Keratinocyte (primary cell): Measurements from ENCODE around the gene C21orf91. TPM values are rescaled to one million over a fixed set of nuclear protein-coding genes. Genes with fewer than 3 reads are reported as not detected.

Source experiments
- DNase-seq: peaks from one replicate; pipeline ENCODE4 v3.0.0-alpha.2; 2011; ENCODE audit warnings: low read depth, missing footprints, low spot score
- FAIRE-seq: peaks from 2 replicates; lab custom pipeline; 2011; peaks lifted over from hg19 to GRCh38; lab: Jason Lieb, UNC
- H2AFZ ChIP-seq: 2 replicates; pipeline ENCODE4 v1.6.0; 2012; ENCODE audit warnings: low read length, control low read depth, inconsistent platforms; ENCODE audit not compliant: control insufficient read depth
- H3K27ac ChIP-seq: 2 replicates; pipeline ENCODE4 v1.5.1; 2011; ENCODE audit warnings: low read length; ENCODE audit not compliant: control insufficient read depth, insufficient read depth
- H3K27me3 ChIP-seq: 3 replicates; pipeline ENCODE4 v1.6.0; 2011; ENCODE audit warnings: low read length; ENCODE audit not compliant: control insufficient read depth, insufficient read depth; ENCODE audit errors: extremely low read depth
- H3K36me3 ChIP-seq, 2 experiments: 2 replicates in 1 of 2; 3 replicates in 1 of 2; pipeline ENCODE4 v1.5.1; 2011; ENCODE audit warnings: low read length in 2 of 2, mild to moderate bottlenecking in 1 of 2; ENCODE audit not compliant: control insufficient read depth in 2 of 2, insufficient read depth in 2 of 2; ENCODE audit errors: extremely low read depth in 1 of 2
- H3K4me1 ChIP-seq: 3 replicates; pipeline ENCODE4 v1.5.1; 2011; ENCODE audit warnings: low read length; ENCODE audit not compliant: control insufficient read depth, insufficient read depth; ENCODE audit errors: extremely low read depth
- H3K4me2 ChIP-seq: 3 replicates; pipeline ENCODE4 v1.6.0; 2011; ENCODE audit warnings: low read depth, low read length; ENCODE audit not compliant: control insufficient read depth, insufficient read depth; ENCODE audit errors: extremely low read depth
- H3K4me3 ChIP-seq, 3 experiments: fragments of 200-600 bp in 1 of 3; sonication (generic) in 1 of 3; 2 replicates in 2 of 3; 3 replicates in 1 of 3; pipeline ENCODE4 v1.5.1; 2011 to 2016; ENCODE audit warnings: low read length in 3 of 3, mild to moderate bottlenecking in 3 of 3, control low read depth in 2 of 3, inconsistent platforms in 1 of 3, low read depth in 1 of 3, mixed read lengths in 1 of 3, mixed run types in 1 of 3, moderate library complexity in 1 of 3; ENCODE audit not compliant: control insufficient read depth in 2 of 3, insufficient read depth in 2 of 3; ENCODE audit errors: extremely low read depth in 1 of 3
- H3K79me2 ChIP-seq: 2 replicates; pipeline ENCODE4 v1.6.0; 2012; ENCODE audit warnings: low read length; ENCODE audit not compliant: control insufficient read depth, insufficient read depth
- H3K9ac ChIP-seq: 3 replicates; pipeline ENCODE4 v1.6.0; 2011; ENCODE audit warnings: low read length; ENCODE audit not compliant: control insufficient read depth, insufficient read depth; ENCODE audit errors: extremely low read depth
- H3K9me1 ChIP-seq: 3 replicates; pipeline ENCODE4 v1.6.0; 2011; ENCODE audit warnings: low read length; ENCODE audit not compliant: control insufficient read depth, insufficient read depth; ENCODE audit errors: extremely low read depth
- H3K9me3 ChIP-seq: 2 replicates; pipeline ENCODE4 v1.5.1; 2012; ENCODE audit warnings: low read depth, low read length; ENCODE audit not compliant: control insufficient read depth
- H4K20me1 ChIP-seq: 3 replicates; pipeline ENCODE4 v1.6.0; 2011; ENCODE audit warnings: low read length; ENCODE audit not compliant: control insufficient read depth, insufficient read depth; ENCODE audit errors: extremely low read depth
- CTCF ChIP-seq, 3 experiments: IDR thresholded peaks in 1 of 3; conservative IDR thresholded peaks in 1 of 3; optimal IDR thresholded peaks in 1 of 3; 2 replicates in 2 of 3; 3 replicates in 1 of 3; pipeline versions ENCODE3 to v1.5.1; 2011; ENCODE audit warnings: low read length in 3 of 3, mild to moderate bottlenecking in 3 of 3, moderate library complexity in 2 of 3, control low read depth in 1 of 3, inconsistent platforms in 1 of 3; ENCODE audit not compliant: insufficient read depth in 2 of 3; ENCODE audit errors: extremely low read depth in 1 of 3
- EZH2 ChIP-seq: IDR thresholded peaks from one replicate; pipeline ENCODE4 v1.6.1; 2012; ENCODE audit warnings: inconsistent platforms, mild to moderate bottlenecking, low read length, moderate library complexity
- dilution Hi-C: fragments of 300-500 bp; cut with MboI; formaldehyde crosslinking; loops from one replicate; pipeline ENCODE4 v1.7.0; 2020; ENCODE audit warnings: low sequenced_read_pairs; ENCODE audit not compliant: extremely low pct_ligation_motif_present
- polyA minus RNA-seq, 3 experiments: library from RNA; depleted of rRNA, polyadenylated mRNA; stranded (reverse); fragments of >200 nt; gene quantifications; 1 replicate in 1 of 3; 2 replicates in 1 of 3; 3 replicates in 1 of 3; pipeline ENCODE4 v1.2.3, GENCODE V29; 2011
- polyA plus RNA-seq, 5 experiments: library from polyadenylated mRNA; depleted of rRNA in 3 of 5; stranded (reverse) in 3 of 5; stranded (forward) in 1 of 5; unstranded in 1 of 5; fragments of >200 nt; gene quantifications; 1 replicate in 1 of 5; 2 replicates in 3 of 5; 3 replicates in 1 of 5; pipeline versions ENCODE4 v1.2.1 to v1.2.3, GENCODE V29; 2011 to 2012; ENCODE audit warnings: missing spikeins in 2 of 5, low read depth in 1 of 5, low replicate concordance in 1 of 5

The C21orf91 gene
- polyA plus RNA-seq, result 13.6 to 28.2 TPM (median 18.7 TPM) in 3 replicates
- polyA plus RNA-seq (2011; ENCODE audit: low read depth), result 17.3 TPM
- 9.3 and 26.4 TPM in 2 replicates for polyA plus RNA-seq (2011; cell fraction: cytosol; rRNA removed)
- 9.6 and 15.5 TPM in 2 replicates for polyA plus RNA-seq (2011; cell fraction: nucleus; rRNA removed)
- polyA plus RNA-seq (2012; ENCODE audit: low replicate concordance), result 13.6 and 24.2 TPM in 2 replicates
- 3.9 to 42.6 TPM (median 20.6 TPM) in 3 replicates for polyA minus RNA-seq
- 16.3 TPM for polyA minus RNA-seq (2011; cell fraction: cytosol; rRNA and poly(A)+ RNA removed)
- 6.6 and 17.8 TPM in 2 replicates for polyA minus RNA-seq (2011; cell fraction: nucleus; rRNA and poly(A)+ RNA removed)

DNA sequence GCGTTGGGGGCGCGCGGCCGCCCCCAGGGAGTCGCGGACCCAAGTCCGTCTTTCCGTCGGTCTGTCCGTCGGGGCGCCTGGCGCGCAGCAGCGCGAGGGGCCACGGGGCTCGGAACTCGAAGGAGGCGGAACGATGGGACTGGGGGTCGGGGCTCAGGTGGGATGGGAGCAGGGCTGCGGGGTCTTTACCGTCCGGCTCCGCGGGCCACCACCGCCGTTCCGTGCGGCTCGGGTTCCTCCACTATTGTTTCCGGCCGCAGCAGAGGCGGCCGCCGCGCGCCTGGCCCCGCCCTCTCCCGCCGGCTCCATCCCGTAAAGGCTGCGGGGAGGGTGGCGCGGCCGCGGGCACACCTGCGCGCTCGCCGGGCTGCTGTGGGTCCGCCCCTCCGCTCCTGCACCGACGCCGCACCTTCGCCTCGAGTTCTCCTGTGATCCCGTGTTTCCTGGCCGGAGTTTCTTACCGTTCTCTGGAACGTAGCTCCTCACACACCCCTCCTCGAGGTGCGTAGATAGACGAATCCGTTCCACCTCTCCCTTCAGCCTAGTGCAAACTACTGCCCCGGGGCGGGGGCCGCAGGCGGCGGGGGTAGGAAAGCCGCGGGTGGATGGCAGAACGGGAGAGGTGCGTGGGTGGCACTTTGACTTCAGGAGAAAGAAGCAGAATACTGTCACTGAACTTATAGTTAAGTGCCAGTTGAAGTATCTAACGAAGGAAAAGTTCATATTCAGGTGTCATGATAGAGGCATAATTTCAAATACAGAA, at the start of gene C21orf91:
Gene C21orf91, minus strand, starts transcription at position 243 of the 763 bp plus-strand sequence. CDS start 1,038 bp downstream, outside the sequence.
- H3K36me3 ChIP-seq, result peaks cover 4 to 6% of the 10 kb centered on the region in 2 experiments
- peak within 1 kb of the TSS; percentile 55 to 91 (median 88) for H3K4me3 ChIP-seq
- TF ChIP-seq EZH2 (no peak), CTCF (optimal IDR thresholded peaks at IDR 0.05 in 1 of 3, IDR thresholded peaks at IDR 0.05 in 1 of 3, conservative IDR thresholded peaks at IDR 0.05 in 1 of 3; ENCODE audit: extremely low read depth in 1 of 3, insufficient read depth in 2 of 3, low read length in 3 of 3) (no peak)
- H3K9me3 ChIP-seq, result no peaks in the 10 kb centered on the region
- peak; percentile 52 for FAIRE-seq
- peak within 1 kb of the TSS; percentile 92 for H2AFZ ChIP-seq
- H3K4me1 ChIP-seq, result peaks cover 13% of the 10 kb centered on the region
- H3K27me3 ChIP-seq, result no peaks in the 10 kb centered on the region
- H3K9ac ChIP-seq, result peak within 1 kb of the TSS; percentile 88
- H4K20me1 ChIP-seq, result no peaks in the 10 kb centered on the region
- H3K27ac ChIP-seq, result peak within 1 kb of the TSS; percentile 92
- peaks cover 30% of the 10 kb centered on the region for H3K79me2 ChIP-seq
- H3K9me1 ChIP-seq, result no peaks in the 10 kb centered on the region
- H3K4me2 ChIP-seq, result peak within 1 kb of the TSS; percentile 96
- dilution Hi-C loops, result no loop called here
- no peak for DNase-seq

DNA sequence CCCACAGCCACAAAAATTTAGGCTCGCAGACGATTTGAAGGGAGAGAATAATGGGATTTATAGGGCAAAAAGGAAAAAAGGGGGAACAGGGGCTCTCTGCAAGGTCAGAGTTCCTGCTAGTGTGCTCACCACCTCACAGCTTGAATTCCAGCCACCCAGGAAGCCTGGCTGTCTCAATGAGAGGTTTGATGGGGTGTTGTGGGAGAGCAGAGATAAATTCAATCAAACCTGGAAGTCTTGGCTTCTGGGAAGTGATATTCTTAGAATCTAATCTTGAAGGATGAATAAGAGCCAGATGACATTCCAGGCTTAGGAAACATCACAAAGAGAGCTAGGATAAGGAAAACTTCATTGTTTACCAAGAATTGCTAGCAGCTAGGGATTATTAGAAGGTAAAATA, 47.4 kb upstream of the C21orf91 start:
- Histone ChIP-seq H3K36me3 (no peaks in the 10 kb centered on the region), H3K27ac (no peak overlapping the region), H4K20me1 (no peaks in the 10 kb centered on the region), H3K9me3 (no peaks in the 10 kb centered on the region), H3K4me2 (no peak overlapping the region), H3K4me1 (no peaks in the 10 kb centered on the region), H3K27me3 (no peaks in the 10 kb centered on the region), H3K9me1 (no peaks in the 10 kb centered on the region), H2AFZ (no peak overlapping the region), H3K79me2 (no peaks in the 10 kb centered on the region), H3K9ac (no peak overlapping the region), H3K4me3 (no peak overlapping the region)
- dilution Hi-C loops, result no loop called here
- no peak for TF ChIP-seq EZH2
- no peak for TF ChIP-seq CTCF (optimal IDR thresholded peaks at IDR 0.05 in 1 of 3, IDR thresholded peaks at IDR 0.05 in 1 of 3, conservative IDR thresholded peaks at IDR 0.05 in 1 of 3; ENCODE audit: extremely low read depth in 1 of 3, insufficient read depth in 2 of 3, low read length in 3 of 3)
- FAIRE-seq (no peak), DNase-seq (no peak)
